ENCODE data around the gene SHC3.

GRCh38 chr9:89167788-89168187 lies 10.8 kb downstream of the SHC3 start:
- no peak for TF ChIP-seq CTCF (conservative IDR thresholded peaks at IDR 0.05 in 1 of 2, IDR thresholded peaks at IDR 0.05 in 1 of 2; ENCODE audit: extremely low read depth in 1 of 2, insufficient read depth in 1 of 2, low read depth in 1 of 2, low read length in 2 of 2)
- TF ChIP-seq EZH2 (IDR thresholded peaks at IDR 0.05; ENCODE audit: borderline replicate concordance, low read length): no peak

Data from mammary epithelial cell (primary cell).